ENCODE data around the gene RNF4.
"Not testable (repeated sequence)": the region's sequence is repeated elsewhere in the genome, so short reads cannot be mapped to it uniquely, and the experiment has no call there.

RNF4 gene

GRCh38 chr4:2459589-2460349 lies 9.1 kb upstream of the RNF4 start:
- no peak for DNase-seq

- DNase-seq, result no peak
These were observed 7.5 kb upstream of the RNF4 start for GRCh38 chr4:2461246-2461960.

GRCh38 chr4:2462218-2462991 lies 6.5 kb upstream of the RNF4 start:
- DNase-seq, result peak; percentile 55

GRCh38 chr4:2462992-2463762 lies 5.7 kb upstream of the RNF4 start:
- no peak for DNase-seq

- no peak for DNase-seq
These were observed 3.9 kb upstream of the RNF4 start for GRCh38 chr4:2465032-2465431.

GRCh38 chr4:2465544-2465943 lies 3.4 kb upstream of the RNF4 start:
- DNase-seq, result not testable (repeated sequence)

- no peak for DNase-seq
These were observed 482 bp downstream of the RNF4 start for GRCh38 chr4:2469192-2469984.

GRCh38 chr4:2470791-2471190 lies 1.9 kb downstream of the RNF4 start:
- no peak for DNase-seq

GRCh38 chr4:2472187-2472586 lies 3.3 kb downstream of the RNF4 start:
- no peak for DNase-seq

GRCh38 chr4:2478229-2478628 lies 9.3 kb downstream of the RNF4 start:
- no peak for DNase-seq

GRCh38 chr4:2480649-2481048 lies 11.7 kb downstream of the RNF4 start:
- DNase-seq, result no peak

- no peak for DNase-seq
These were observed 13.3 kb downstream of the RNF4 start for GRCh38 chr4:2482192-2482591.

- no peak for DNase-seq
These were observed 13.8 kb downstream of the RNF4 start for GRCh38 chr4:2482693-2483092.

GRCh38 chr4:2483237-2483636 lies 14.3 kb downstream of the RNF4 start:
- no peak for DNase-seq

- DNase-seq, result no peak
These were observed 15.3 kb downstream of the RNF4 start for GRCh38 chr4:2484185-2484584.

GRCh38 chr4:2484993-2485392 lies 16.1 kb downstream of the RNF4 start:
- DNase-seq, result no peak

- DNase-seq, result no peak
These were observed 17.1 kb downstream of the RNF4 start for GRCh38 chr4:2485956-2486355.

- DNase-seq, result no peak
These were observed 18.1 kb downstream of the RNF4 start for GRCh38 chr4:2486981-2487380.

GRCh38 chr4:2487632-2488031 lies 18.7 kb downstream of the RNF4 start:
- DNase-seq, result no peak

- no peak for DNase-seq
These were observed 20.3 kb downstream of the RNF4 start for GRCh38 chr4:2489081-2489805.

GRCh38 chr4:2489841-2490552 lies 21.1 kb downstream of the RNF4 start:
- no peak for DNase-seq
